ENCODE results near the gene CDC42. TPM values are rescaled to one million over a fixed set of nuclear protein-coding genes. Genes with fewer than 3 reads are reported as not detected.
"Not testable (repeated sequence)": the region's sequence is repeated elsewhere in the genome, so short reads cannot be mapped to it uniquely, and the experiment has no call there.

The CDC42 gene
- total RNA-seq, 1 donor from 2014 or later = 366 TPM

DNA sequence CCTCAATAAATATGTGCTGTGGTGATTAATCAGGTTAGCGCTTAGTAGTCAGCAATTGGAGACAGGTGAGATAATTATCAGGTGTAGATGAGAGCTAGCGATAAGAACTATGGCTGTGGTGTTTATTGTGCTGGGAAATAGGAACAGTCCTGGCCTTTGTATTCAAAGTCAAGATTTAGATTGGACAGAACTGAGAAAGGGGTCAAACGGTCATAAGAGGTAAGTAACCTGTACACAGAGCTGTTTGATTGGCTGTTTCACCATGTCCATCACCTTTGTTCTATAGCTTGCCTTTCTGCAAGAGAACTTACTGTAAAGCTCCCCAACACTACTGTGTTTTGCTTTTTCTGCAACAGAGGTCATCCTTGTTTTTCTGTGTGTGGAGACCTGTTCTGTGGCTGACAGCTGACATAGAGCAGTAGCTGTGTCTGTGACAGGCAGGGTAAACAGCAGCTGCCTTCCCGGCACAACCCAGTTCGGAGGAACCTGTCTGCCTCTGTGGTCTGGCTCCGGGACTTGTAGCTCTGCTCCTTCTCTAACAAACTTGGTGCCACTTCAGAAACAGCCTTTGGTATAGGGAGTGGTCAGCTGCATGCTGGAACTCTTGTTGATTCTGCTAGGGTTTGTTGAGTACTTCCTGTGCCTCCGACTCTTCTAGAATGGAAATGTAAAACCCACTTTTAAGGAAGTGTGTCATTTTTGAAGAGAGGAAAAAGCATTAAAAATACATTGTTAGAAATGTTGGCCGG is 21.1 kb upstream of the CDC42 start:
- Histone ChIP-seq H3K36me3 (ENCODE audit: insufficient read depth, low read length) (peaks cover 3% of the 10 kb centered on the region), H2AFZ (ENCODE audit: low read depth, low read length) (no peak overlapping the region), H4K20me1 (ENCODE audit: insufficient read depth, low read length) (peaks cover 7% of the 10 kb centered on the region), H3K9ac (ENCODE audit: low read length) (no peak overlapping the region), H3K4me3 (ENCODE audit: insufficient read depth, low read depth, low read length) (no peak overlapping the region), H3K9me3 (ENCODE audit: insufficient read depth, low read depth, low read length) (no peaks in the 10 kb centered on the region), H3K27me3 (ENCODE audit: insufficient read depth, low read length) (no peaks in the 10 kb centered on the region), H3K27ac (ENCODE audit: low read depth, low read length) (no peak overlapping the region), H3K79me2 (ENCODE audit: insufficient read depth, low read length) (peaks cover 6% of the 10 kb centered on the region), H3K4me2 (ENCODE audit: low read length) (no peak overlapping the region), H3K4me1 (ENCODE audit: insufficient read depth, low read length) (peaks cover under 1% of the 10 kb centered on the region)
- H3K9me3 Mint-ChIP-seq (ENCODE audit: unreplicated experiment) = no peaks in the 10 kb centered on the region
- no peaks in the 10 kb centered on the region for H3K4me1 Mint-ChIP-seq (ENCODE audit: low read depth, unreplicated experiment)
- FAIRE-seq (no peak), DNase-seq (ENCODE audit: low read depth) (no peak)
- H3K4me3 Mint-ChIP-seq (ENCODE audit: unreplicated experiment) = no peak overlapping the region
- no peak for TF ChIP-seq EZH2 (IDR thresholded peaks at IDR 0.05; ENCODE audit: insufficient read depth, low read length)
- TF ChIP-seq, protein P1, sequence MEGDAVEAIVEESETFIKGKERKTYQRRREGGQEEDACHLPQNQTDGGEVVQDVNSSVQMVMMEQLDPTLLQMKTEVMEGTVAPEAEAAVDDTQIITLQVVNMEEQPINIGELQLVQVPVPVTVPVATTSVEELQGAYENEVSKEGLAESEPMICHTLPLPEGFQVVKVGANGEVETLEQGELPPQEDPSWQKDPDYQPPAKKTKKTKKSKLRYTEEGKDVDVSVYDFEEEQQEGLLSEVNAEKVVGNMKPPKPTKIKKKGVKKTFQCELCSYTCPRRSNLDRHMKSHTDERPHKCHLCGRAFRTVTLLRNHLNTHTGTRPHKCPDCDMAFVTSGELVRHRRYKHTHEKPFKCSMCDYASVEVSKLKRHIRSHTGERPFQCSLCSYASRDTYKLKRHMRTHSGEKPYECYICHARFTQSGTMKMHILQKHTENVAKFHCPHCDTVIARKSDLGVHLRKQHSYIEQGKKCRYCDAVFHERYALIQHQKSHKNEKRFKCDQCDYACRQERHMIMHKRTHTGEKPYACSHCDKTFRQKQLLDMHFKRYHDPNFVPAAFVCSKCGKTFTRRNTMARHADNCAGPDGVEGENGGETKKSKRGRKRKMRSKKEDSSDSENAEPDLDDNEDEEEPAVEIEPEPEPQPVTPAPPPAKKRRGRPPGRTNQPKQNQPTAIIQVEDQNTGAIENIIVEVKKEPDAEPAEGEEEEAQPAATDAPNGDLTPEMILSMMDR (IDR thresholded peaks at IDR 0.05; ENCODE audit: insufficient read depth, low read depth, low read length) = no peak
- no peaks in the 10 kb centered on the region for H3K36me3 Mint-ChIP-seq (ENCODE audit: low read depth, unreplicated experiment)
- no peak overlapping the region for H3K27ac Mint-ChIP-seq (ENCODE audit: unreplicated experiment)
- no peaks in the 10 kb centered on the region for H3K27me3 Mint-ChIP-seq (ENCODE audit: low read depth, unreplicated experiment)

DNA sequence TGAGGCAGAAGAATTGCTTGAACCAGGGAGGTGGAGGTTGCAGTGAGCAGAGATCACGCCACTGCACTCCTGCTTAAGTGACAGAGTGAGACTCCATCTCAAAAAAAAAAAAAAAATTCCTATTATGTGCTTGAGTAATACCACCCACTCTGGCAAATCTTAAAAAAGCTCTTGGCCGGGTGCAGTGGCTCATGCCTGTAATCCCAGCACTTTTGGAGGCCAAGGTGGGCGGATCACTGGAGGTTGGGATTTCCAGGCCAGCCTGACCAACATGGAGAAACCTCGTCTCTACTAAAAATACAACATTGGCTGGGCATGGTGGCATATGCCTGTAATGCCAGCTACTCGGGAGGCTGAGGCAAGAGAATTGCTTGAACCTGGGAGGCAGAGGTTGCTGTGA is 17.7 kb upstream of the CDC42 start:
- H3K36me3 Mint-ChIP-seq (ENCODE audit: low read depth, unreplicated experiment); H3K27me3 Mint-ChIP-seq (ENCODE audit: low read depth, unreplicated experiment); H3K9me3 Mint-ChIP-seq (ENCODE audit: unreplicated experiment); H3K4me3 Mint-ChIP-seq (ENCODE audit: unreplicated experiment); H3K36me3 ChIP-seq (ENCODE audit: insufficient read depth, low read length); H3K27me3 ChIP-seq (ENCODE audit: insufficient read depth, low read length); H3K4me3 ChIP-seq (ENCODE audit: insufficient read depth, low read depth, low read length); H3K27ac Mint-ChIP-seq (ENCODE audit: unreplicated experiment); H3K4me1 ChIP-seq (ENCODE audit: insufficient read depth, low read length); H3K9me3 ChIP-seq (ENCODE audit: insufficient read depth, low read depth, low read length); H3K79me2 ChIP-seq (ENCODE audit: insufficient read depth, low read length); FAIRE-seq; H3K27ac ChIP-seq (ENCODE audit: low read depth, low read length); DNase-seq (ENCODE audit: low read depth); H3K9ac ChIP-seq (ENCODE audit: low read length); H3K4me1 Mint-ChIP-seq (ENCODE audit: low read depth, unreplicated experiment); H4K20me1 ChIP-seq (ENCODE audit: insufficient read depth, low read length); H2AFZ ChIP-seq (ENCODE audit: low read depth, low read length); H3K4me2 ChIP-seq (ENCODE audit: low read length): not testable (repeated sequence)

DNA sequence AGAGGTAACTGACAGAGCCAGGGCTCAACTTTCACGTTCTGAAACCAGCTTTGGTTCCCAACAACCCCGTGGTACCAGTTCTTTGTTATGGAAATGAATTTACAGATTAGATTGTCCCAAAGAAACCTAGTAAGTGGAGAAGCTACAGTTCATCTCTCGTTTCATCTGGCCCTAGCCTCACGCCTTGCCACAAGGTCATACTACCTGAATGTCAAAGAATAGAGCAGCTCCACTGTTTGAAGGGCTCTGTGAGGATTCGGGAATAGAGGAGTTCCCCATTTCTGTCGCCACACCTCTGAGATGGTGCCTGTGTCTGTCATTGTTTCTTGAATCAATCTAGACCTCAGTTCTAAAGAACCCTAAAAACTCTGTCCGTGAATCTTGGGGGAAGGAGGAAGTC is 15.0 kb upstream of the CDC42 start:
- Mint-ChIP-seq H3K27me3 (ENCODE audit: low read depth, unreplicated experiment) (no peaks in the 10 kb centered on the region), H3K36me3 (ENCODE audit: low read depth, unreplicated experiment) (no peaks in the 10 kb centered on the region), H3K4me1 (ENCODE audit: low read depth, unreplicated experiment) (no peaks in the 10 kb centered on the region), H3K9me3 (ENCODE audit: unreplicated experiment) (no peaks in the 10 kb centered on the region), H3K4me3 (ENCODE audit: unreplicated experiment) (no peak overlapping the region), H3K27ac (ENCODE audit: unreplicated experiment) (no peak overlapping the region)
- FAIRE-seq (no peak), DNase-seq (ENCODE audit: low read depth) (no peak)
- TF ChIP-seq, protein P1 (IDR thresholded peaks at IDR 0.05; ENCODE audit: insufficient read depth, low read depth, low read length) = no peak
- TF ChIP-seq EZH2 (IDR thresholded peaks at IDR 0.05; ENCODE audit: insufficient read depth, low read length) = no peak
- H3K4me2 ChIP-seq (ENCODE audit: low read length) = no peak overlapping the region
- H3K36me3 ChIP-seq (ENCODE audit: insufficient read depth, low read length) = no peaks in the 10 kb centered on the region
- H3K9ac ChIP-seq (ENCODE audit: low read length) = no peak overlapping the region
- no peaks in the 10 kb centered on the region for H3K27me3 ChIP-seq (ENCODE audit: insufficient read depth, low read length)
- no peak overlapping the region for H2AFZ ChIP-seq (ENCODE audit: low read depth, low read length)
- no peak overlapping the region for H3K4me3 ChIP-seq (ENCODE audit: insufficient read depth, low read depth, low read length)
- H3K4me1 ChIP-seq (ENCODE audit: insufficient read depth, low read length) = peaks cover 7% of the 10 kb centered on the region
- no peak overlapping the region for H3K27ac ChIP-seq (ENCODE audit: low read depth, low read length)
- H3K9me3 ChIP-seq (ENCODE audit: insufficient read depth, low read depth, low read length) = no peaks in the 10 kb centered on the region
- H4K20me1 ChIP-seq (ENCODE audit: insufficient read depth, low read length) = no peaks in the 10 kb centered on the region
- H3K79me2 ChIP-seq (ENCODE audit: insufficient read depth, low read length) = no peaks in the 10 kb centered on the region

Data from astrocyte (in vitro differentiated cells and primary cell).